ENCODE measurements around the gene KLHDC8A.

The KLHDC8A gene

GRCh38 chr1:205293350-205294074 is 63.2 kb downstream of the KLHDC8A start:
- DNase-seq: no peak

- no peak for DNase-seq
Measured at GRCh38 chr1:205291596-205291995, 65.1 kb downstream of the KLHDC8A start.

GRCh38 chr1:205287767-205288559 is 68.8 kb downstream of the KLHDC8A start:
- DNase-seq: peak; percentile 93

- DNase-seq: no peak
Measured at GRCh38 chr1:205287076-205287475, 69.6 kb downstream of the KLHDC8A start.

- peak; percentile 52 for DNase-seq
Measured at GRCh38 chr1:205286335-205286950, 70.3 kb downstream of the KLHDC8A start.
